Suprapubic skin (tissue), 3 donors: ENCODE measurements around the gene MC2R.

Experiments
- CTCF ChIP-seq, 2 donors: fragments of 200-600 bp in 1 of 2; fragments of 450-650 bp in 1 of 2; sonication (generic) in 1 of 2; IDR thresholded peaks; one replicate each; pipeline ENCODE4 v1.5.1; 2016 to 2019; ENCODE audit warnings: antibody characterized with exemption in 2 of 2, mild to moderate bottlenecking in 1 of 2, moderate library complexity in 1 of 2
- EP300 ChIP-seq: sonication (generic); formaldehyde crosslinking; IDR thresholded peaks from one replicate; pipeline ENCODE4 v1.6.1; 2017; ENCODE audit warnings: antibody characterized with exemption
- POLR2A ChIP-seq, 2 donors: fragments of 450-650 bp; IDR thresholded peaks; one replicate each; pipeline ENCODE4 v1.6.1; 2017; ENCODE audit warnings: antibody characterized with exemption in 2 of 2, mild to moderate bottlenecking in 2 of 2, moderate library complexity in 2 of 2

GRCh38 chr18:13917401-13917800 lies 2.1 kb upstream of the MC2R start:
- no peak for TF ChIP-seq CTCF (IDR thresholded peaks at IDR 0.05)
- TF ChIP-seq POLR2A (IDR thresholded peaks at IDR 0.05), result no peak
- TF ChIP-seq EP300, result no peak
